HG03135 (cell line): ENCODE data around the gene SEMA5B.

Experiments
- ATAC-seq: cut with Tn5 transposase; IDR thresholded peaks from one replicate; pipeline ENCODE4 v1.9.1; 2021; ENCODE audit warnings: mild to moderate bottlenecking, moderate library complexity; ENCODE audit not compliant: unreplicated experiment

SEMA5B gene

GRCh38 chr3:122998206-122998605 is 29.4 kb downstream of the SEMA5B start:
- ATAC-seq: no peak

GRCh38 chr3:122996038-122996580 is 31.5 kb downstream of the SEMA5B start:
- ATAC-seq: no peak

GRCh38 chr3:122994954-122995353 is 32.6 kb downstream of the SEMA5B start:
- no peak for ATAC-seq

GRCh38 chr3:122993124-122993978 is 34.2 kb downstream of the SEMA5B start:
- no peak for ATAC-seq

- ATAC-seq: no peak
Measured at GRCh38 chr3:122992676-122993075, 34.9 kb downstream of the SEMA5B start.

- no peak for ATAC-seq
Measured at GRCh38 chr3:122992133-122992532, 35.4 kb downstream of the SEMA5B start.

- ATAC-seq: no peak
Measured at GRCh38 chr3:122991236-122991985, 36.2 kb downstream of the SEMA5B start.

GRCh38 chr3:122989856-122990575 is 37.5 kb downstream of the SEMA5B start:
- no peak for ATAC-seq

- ATAC-seq: no peak
Measured at GRCh38 chr3:122988508-122988907, 39.1 kb downstream of the SEMA5B start.

- no peak for ATAC-seq
Measured at GRCh38 chr3:122987736-122988319, 39.7 kb downstream of the SEMA5B start.

GRCh38 chr3:122987231-122987630 is 40.3 kb downstream of the SEMA5B start:
- no peak for ATAC-seq

- ATAC-seq: no peak
Measured at GRCh38 chr3:122986693-122987179, 40.8 kb downstream of the SEMA5B start.

- no peak for ATAC-seq
Measured at GRCh38 chr3:122985539-122985938, 42.0 kb downstream of the SEMA5B start.

- no peak for ATAC-seq
Measured at GRCh38 chr3:122984650-122985049, 42.9 kb downstream of the SEMA5B start.

- no peak for ATAC-seq
Measured at GRCh38 chr3:122984007-122984406, 43.6 kb downstream of the SEMA5B start.

GRCh38 chr3:122982216-122983185 is 45.1 kb downstream of the SEMA5B start:
- no peak for ATAC-seq

GRCh38 chr3:122979211-122979610 is 48.4 kb downstream of the SEMA5B start:
- no peak for ATAC-seq

GRCh38 chr3:122978569-122978968 is 49.0 kb downstream of the SEMA5B start:
- no peak for ATAC-seq

GRCh38 chr3:122977746-122978466 is 49.7 kb downstream of the SEMA5B start:
- no peak for ATAC-seq
